HEK293T (cell line): ENCODE results near the gene CERCAM.
"Not testable (repeated sequence)": the region's sequence is repeated elsewhere in the genome, so short reads cannot be mapped to it uniquely, and the experiment has no call there.

Experiments used
- CTCF ChIA-PET: fragments of 350-600 bp; formaldehyde crosslinking; extraction: SDS; loops from one replicate; lab custom pipeline; 2021; ENCODE audit warnings: antibody characterized with exemption, inconsistent platforms; lab: Yijun Ruan, JAX
- POLR2A ChIA-PET: fragments of 350-600 bp; formaldehyde crosslinking; extraction: SDS; loops from one replicate; lab custom pipeline; 2020; ENCODE audit warnings: antibody characterized with exemption, inconsistent platforms; lab: Yijun Ruan, JAX
- DNase-seq: peaks from one replicate; pipeline ENCODE4 v3.0.0; 2012; ENCODE audit warnings: mixed read lengths; ENCODE audit errors: extremely low spot score
- ARNT ChIP-seq: fragments of 450-650 bp; IDR thresholded peaks from 2 replicates; pipeline ENCODE4 v1.6.1; 2017; ENCODE audit warnings: mild to moderate bottlenecking
- BHLHE40 ChIP-seq: fragments of 450-650 bp; IDR thresholded peaks from 2 replicates; pipeline ENCODE4 v1.6.1; 2016; ENCODE audit warnings: mild to moderate bottlenecking, moderate library complexity, borderline replicate concordance
- CTBP1 ChIP-seq: fragments of 450-650 bp; IDR thresholded peaks from 2 replicates; pipeline ENCODE4 v1.6.1; 2016; ENCODE audit warnings: borderline replicate concordance
- ELF4 ChIP-seq: fragments of 450-650 bp; IDR thresholded peaks from 2 replicates; pipeline ENCODE4 v1.6.1; 2017; ENCODE audit warnings: antibody characterized with exemption
- FOXA1 ChIP-seq: fragments of 450-650 bp; IDR thresholded peaks from 2 replicates; pipeline ENCODE4 v1.6.1; 2016; ENCODE audit warnings: mild to moderate bottlenecking
- FOXK2 ChIP-seq: fragments of 450-650 bp; IDR thresholded peaks from 2 replicates; pipeline ENCODE4 v1.6.1; 2016; ENCODE audit warnings: mild to moderate bottlenecking
- FOXM1 ChIP-seq: fragments of 450-650 bp; IDR thresholded peaks from 2 replicates; pipeline ENCODE4 v1.6.1; 2017; ENCODE audit warnings: mild to moderate bottlenecking, borderline replicate concordance
- HDGF ChIP-seq: fragments of 450-650 bp; IDR thresholded peaks from 2 replicates; pipeline ENCODE4 v1.6.1; 2017; ENCODE audit warnings: antibody characterized with exemption, borderline replicate concordance
- L3MBTL2 ChIP-seq: fragments of 450-650 bp; conservative IDR thresholded peaks from 2 replicates; pipeline ENCODE4 v1.6.1; 2016; ENCODE audit warnings: mild to moderate bottlenecking
- LEF1 ChIP-seq: fragments of 450-650 bp; IDR thresholded peaks from 2 replicates; pipeline ENCODE4 v1.6.1; 2017; ENCODE audit warnings: mild to moderate bottlenecking, borderline replicate concordance
- NFRKB ChIP-seq: fragments of 450-650 bp; IDR thresholded peaks from 2 replicates; pipeline ENCODE4 v1.6.1; 2016; ENCODE audit warnings: mild to moderate bottlenecking, moderate library complexity
- SP1 ChIP-seq: fragments of 450-650 bp; IDR thresholded peaks from 2 replicates; pipeline ENCODE4 v1.6.1; 2017
- SUZ12 ChIP-seq: fragments of 450-650 bp; IDR thresholded peaks from 2 replicates; pipeline ENCODE4 v1.6.1; 2016; ENCODE audit warnings: mild to moderate bottlenecking
- TARDBP ChIP-seq: fragments of 450-650 bp; IDR thresholded peaks from 2 replicates; pipeline ENCODE4 v1.6.1; 2016
- ZNF384 ChIP-seq: fragments of 450-650 bp; IDR thresholded peaks from 2 replicates; pipeline ENCODE4 v1.6.1; 2016
- TF ChIP-seq, protein P1 (sequence below): fragments of 450-650 bp; IDR thresholded peaks from 2 replicates; pipeline ENCODE4 v1.6.1; 2016

The CERCAM gene

GRCh38 chr9:128409450-128409849 is 11.2 kb upstream of the CERCAM start:
- no peak for DNase-seq
- TF ChIP-seq TARDBP (no peak), ELF4 (no peak), FOXK2 (no peak), NFRKB (no peak), FOXM1 (no peak), L3MBTL2 (no peak), LEF1 (no peak), FOXA1 (no peak), HDGF (no peak), BHLHE40 (no peak), ARNT (no peak), SP1 (no peak), CTBP1 (no peak), SUZ12 (no peak), ZNF384 (no peak)
- TF ChIP-seq, protein P1, sequence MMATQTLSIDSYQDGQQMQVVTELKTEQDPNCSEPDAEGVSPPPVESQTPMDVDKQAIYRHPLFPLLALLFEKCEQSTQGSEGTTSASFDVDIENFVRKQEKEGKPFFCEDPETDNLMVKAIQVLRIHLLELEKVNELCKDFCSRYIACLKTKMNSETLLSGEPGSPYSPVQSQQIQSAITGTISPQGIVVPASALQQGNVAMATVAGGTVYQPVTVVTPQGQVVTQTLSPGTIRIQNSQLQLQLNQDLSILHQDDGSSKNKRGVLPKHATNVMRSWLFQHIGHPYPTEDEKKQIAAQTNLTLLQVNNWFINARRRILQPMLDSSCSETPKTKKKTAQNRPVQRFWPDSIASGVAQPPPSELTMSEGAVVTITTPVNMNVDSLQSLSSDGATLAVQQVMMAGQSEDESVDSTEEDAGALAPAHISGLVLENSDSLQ = no peak
- ChIA-PET POLR2A (interaction anchor here (0.6 to 0.9 kb wide), 2 partner anchors 11 to 14 kb away, joined by 3 to 4 read pairs; partner anchors contain the start of gene CERCAM), CTCF (interaction anchor here (1.1 to 4.8 kb wide), 3 partner anchors 10 to 48 kb away, joined by 3 to 34 read pairs (median 5); partner anchors contain the start of gene CERCAM)

GRCh38 chr9:128409978-128410377 is 10.7 kb upstream of the CERCAM start:
- ChIA-PET CTCF (interaction anchor here (0.5 to 4.8 kb wide), 4 partner anchors 9 to 48 kb away, joined by 3 to 34 read pairs (median 4); partner anchors contain the start of gene CERCAM), POLR2A (interaction anchor here (0.9 to 2.5 kb wide), 2 partner anchors 11 to 39 kb away, joined by 4 to 8 read pairs; partner anchors contain the start of genes CERCAM and URM1)
- peak; percentile 30 for DNase-seq
- TF ChIP-seq LEF1 = no peak
- TF ChIP-seq, protein P1 = no peak
- TF ChIP-seq TARDBP = no peak
- no peak for TF ChIP-seq CTBP1
- no peak for TF ChIP-seq ELF4
- no peak for TF ChIP-seq L3MBTL2
- no peak for TF ChIP-seq NFRKB
- TF ChIP-seq FOXM1 = no peak
- TF ChIP-seq SP1 = no peak
- TF ChIP-seq SUZ12 = no peak
- TF ChIP-seq BHLHE40 = no peak
- TF ChIP-seq ARNT = no peak
- no peak for TF ChIP-seq FOXK2
- no peak for TF ChIP-seq FOXA1
- TF ChIP-seq ZNF384 = no peak
- TF ChIP-seq HDGF = no peak

DNA sequence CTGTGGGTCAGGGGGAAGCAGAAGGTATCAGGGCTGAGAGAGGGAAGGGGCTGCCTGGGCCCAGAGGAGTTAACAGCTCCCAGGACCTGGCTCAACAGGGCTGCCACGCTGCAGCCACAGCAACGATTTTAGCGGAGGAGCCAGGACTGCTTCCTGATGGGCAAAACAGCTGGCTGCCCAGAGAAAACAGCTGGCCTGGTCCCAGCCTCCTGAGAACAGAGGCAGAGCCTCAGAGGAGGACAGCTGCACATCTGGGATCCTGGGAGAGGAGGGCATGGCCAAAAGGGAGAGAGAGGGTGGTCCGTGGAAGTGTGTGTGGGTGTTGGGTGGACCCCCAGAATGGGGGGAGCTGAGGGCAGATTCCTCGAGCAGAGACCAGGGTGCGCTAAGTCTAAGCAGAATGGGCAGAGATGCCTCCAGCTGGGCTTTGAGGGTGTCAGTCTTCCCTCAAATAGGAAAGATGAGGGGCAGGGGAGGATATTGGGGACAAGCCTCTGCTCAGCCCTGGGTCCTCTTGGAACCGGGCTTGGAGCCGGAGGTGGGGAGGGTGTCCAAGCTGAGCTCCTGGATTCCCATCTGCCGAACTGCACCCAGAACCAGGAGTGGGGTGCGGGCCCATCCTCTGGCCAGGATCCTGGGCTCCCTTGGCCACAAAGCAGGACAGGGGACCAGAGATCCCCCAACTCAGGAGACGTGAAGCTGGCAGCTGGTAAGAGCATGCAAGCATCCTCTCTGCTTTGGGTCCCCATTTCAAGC is 9.1 kb upstream of the CERCAM start:
- ChIA-PET CTCF (interaction anchor here (0.7 to 4.8 kb wide), 7 partner anchors 9 to 116 kb away, joined by 3 to 34 read pairs (median 4); partner anchors contain the start of gene CERCAM), POLR2A (interaction anchor here (0.8 to 2.5 kb wide), 4 partner anchors 9 to 49 kb away, joined by 3 to 8 read pairs (median 4); partner anchors contain the start of genes CERCAM and URM1)
- no peak for TF ChIP-seq ELF4
- TF ChIP-seq BHLHE40 = no peak
- TF ChIP-seq FOXK2 = no peak
- no peak for TF ChIP-seq FOXM1
- TF ChIP-seq ARNT = no peak
- no peak for TF ChIP-seq LEF1
- no peak for TF ChIP-seq L3MBTL2
- TF ChIP-seq FOXA1 = no peak
- TF ChIP-seq SUZ12 = no peak
- TF ChIP-seq ZNF384 = no peak
- TF ChIP-seq TARDBP = no peak
- TF ChIP-seq NFRKB = no peak
- no peak for DNase-seq

DNA sequence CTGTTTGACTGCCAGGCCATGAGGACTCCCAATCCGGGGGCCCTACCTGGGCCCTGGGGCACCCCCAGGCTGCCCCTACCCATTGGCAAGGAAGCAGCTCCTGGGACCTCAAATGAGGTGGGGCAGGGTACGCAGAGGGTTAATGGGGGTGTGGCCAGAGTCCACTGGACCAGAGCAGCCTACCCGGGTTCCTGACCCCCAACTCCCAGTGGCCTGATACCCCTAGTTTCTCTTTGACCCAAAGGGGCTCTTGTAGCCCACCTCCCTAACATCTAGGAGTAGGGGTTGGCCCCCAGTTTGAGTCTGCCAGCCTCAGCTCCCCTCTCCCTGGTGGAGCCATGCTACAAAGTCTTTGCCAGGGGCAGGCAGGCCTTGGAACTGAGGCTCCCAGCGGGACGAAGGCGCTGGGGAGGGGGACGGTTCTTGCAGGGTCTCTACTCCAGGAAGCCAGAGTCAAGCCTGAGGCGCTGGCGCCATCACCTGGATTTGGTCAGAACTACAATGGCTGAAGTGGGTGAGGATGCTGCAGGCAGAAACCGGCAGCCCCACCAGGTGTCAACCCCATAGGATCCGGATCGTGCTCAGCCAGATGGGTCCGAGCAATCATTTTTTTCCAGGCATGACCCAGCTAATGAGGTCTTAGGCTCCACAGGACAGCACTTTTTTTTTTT is 8.4 kb upstream of the CERCAM start:
- no peak for TF ChIP-seq ARNT
- TF ChIP-seq, protein P1 = no peak
- TF ChIP-seq BHLHE40 = no peak
- TF ChIP-seq HDGF = no peak
- no peak for TF ChIP-seq L3MBTL2
- no peak for TF ChIP-seq FOXA1
- TF ChIP-seq ELF4 = no peak
- no peak for TF ChIP-seq FOXM1
- TF ChIP-seq FOXK2 = no peak
- no peak for TF ChIP-seq SP1
- CTCF ChIA-PET = interaction anchor here (0.8 to 4.8 kb wide), 5 partner anchors 8 to 61 kb away, joined by 3 to 34 read pairs (median 5); partner anchors contain the start of gene CERCAM
- POLR2A ChIA-PET = interaction anchor here (1.1 to 2.5 kb wide), 3 partner anchors 8 to 47 kb away, joined by 3 to 8 read pairs (median 4); partner anchors contain the start of genes CERCAM and URM1
- peak; percentile 85 for DNase-seq

DNA sequence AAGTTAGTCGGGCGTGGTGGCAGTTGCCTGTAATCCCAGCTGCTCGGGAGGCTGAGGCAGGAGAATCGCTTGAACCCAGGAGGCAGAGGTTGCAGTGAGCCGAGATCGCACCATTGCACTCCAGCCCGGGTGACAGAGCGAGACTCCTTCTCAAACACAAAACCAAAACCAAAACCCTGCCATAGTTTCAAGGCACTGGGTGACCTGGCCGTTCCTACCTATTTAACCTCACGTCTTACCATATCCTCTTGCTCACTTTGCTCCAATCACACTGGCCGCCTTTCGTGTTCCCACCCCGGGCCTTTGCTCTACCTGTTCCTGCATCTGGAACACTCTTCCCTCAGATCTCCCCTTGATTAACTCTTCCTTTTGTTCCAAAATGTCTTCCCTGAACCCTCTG is 6.9 kb upstream of the CERCAM start:
- POLR2A ChIA-PET, DNase-seq: not testable (repeated sequence)
- CTCF ChIA-PET = interaction anchor here (1.0 to 4.8 kb wide), 2 partner anchors 51 to 52 kb away, joined by 6 to 34 read pairs; no protein-coding TSS in a partner anchor
